Prostate gland (tissue), 2 donors: Measurements from ENCODE around the gene SBF1. TPM values are rescaled to one million over a fixed set of nuclear protein-coding genes. Genes with fewer than 3 reads are reported as not detected.

Source experiments
- DNase-seq: peaks from one replicate; pipeline ENCODE4 v3.0.0-alpha.2; 2019; ENCODE audit warnings: low spot score
- H3K27ac ChIP-seq, 2 donors: fragments of 200-600 bp; sonication (generic); 2 replicates each; pipeline ENCODE4 v1.5.1; 2017 to 2019
- H3K27me3 ChIP-seq: fragments of 200-600 bp; sonication (generic); replicated peaks from 2 replicates; pipeline ENCODE4 v1.5.1; 2019; ENCODE audit not compliant: insufficient read depth
- H3K36me3 ChIP-seq, 2 donors: fragments of 200-600 bp; sonication (generic); 1 replicate in 1 of 2; 2 replicates in 1 of 2; pipeline versions ENCODE4 v1.5.1 to v1.8.1; 2017 to 2019
- H3K4me1 ChIP-seq: fragments of 200-600 bp; sonication (generic); replicated peaks from 2 replicates; pipeline ENCODE4 v1.5.1; 2019
- H3K4me3 ChIP-seq, 2 donors: fragments of 200-600 bp; sonication (generic); 2 replicates each; pipeline ENCODE4 v1.5.1; 2017 to 2019
- H3K9me3 ChIP-seq: fragments of 200-600 bp; sonication (generic); 2 replicates; pipeline ENCODE4 v1.5.1; 2017
- POLR2A ChIP-seq: fragments of 450-650 bp; IDR thresholded peaks from one replicate; pipeline ENCODE4 v1.6.1; 2016; ENCODE audit warnings: antibody characterized with exemption, mild to moderate bottlenecking
- POLR2AphosphoS5 ChIP-seq: sonication (generic); formaldehyde crosslinking; IDR thresholded peaks from one replicate; pipeline ENCODE4 v1.6.1; 2017; ENCODE audit warnings: antibody characterized with exemption
- WGBS: methylation state at CpG from one replicate; pipeline ENCODE4 v1.1.5; 2018; 5-methylcytosine and 5-hydroxymethylcytosine counted together
- intact Hi-C: fragments of 100-400 bp; cut with DNase I; formaldehyde crosslinking; loops from one replicate; pipeline ENCODE4 v1.14.2; 2022
- total RNA-seq, 2 donors: library from RNA; depleted of rRNA; stranded (reverse); fragments of >200 nt; gene quantifications; one replicate each; pipeline ENCODE4 v1.1.0, GENCODE V29; 2016
- TF ChIP-seq, protein P1 (sequence below), 4 experiments: fragments of 200-600 bp in 2 of 4; fragments of 450-650 bp in 2 of 4; sonication (generic) in 2 of 4; IDR thresholded peaks; 1 replicate in 3 of 4; 2 replicates in 1 of 4; pipeline ENCODE4 v1.5.1; 2016 to 2019; ENCODE audit warnings: antibody characterized with exemption in 4 of 4, mild to moderate bottlenecking in 2 of 4, moderate library complexity in 2 of 4

Gene SBF1
- total RNA-seq, 2 donors from 2014 or later, result 44.9 to 144 TPM

GRCh38 chr22:50518606-50519005 is 43.8 kb upstream of the SBF1 start:
- Histone ChIP-seq H3K4me3 (no peak overlapping the region), H3K4me1 (no peaks in the 10 kb centered on the region), H3K27me3 (no peaks in the 10 kb centered on the region), H3K9me3 (no peaks in the 10 kb centered on the region), H3K36me3 (peaks cover 0 to 8% of the 10 kb centered on the region in 2 donors), H3K27ac (no peak overlapping the region)
- intact Hi-C loops, result no loop called here
- WGBS, result 88% methylated on average over 7 of the region's 7 CpGs
- DNase-seq, result no peak
- TF ChIP-seq POLR2AphosphoS5 (no peak), POLR2A (no peak)
- TF ChIP-seq, protein P1, sequence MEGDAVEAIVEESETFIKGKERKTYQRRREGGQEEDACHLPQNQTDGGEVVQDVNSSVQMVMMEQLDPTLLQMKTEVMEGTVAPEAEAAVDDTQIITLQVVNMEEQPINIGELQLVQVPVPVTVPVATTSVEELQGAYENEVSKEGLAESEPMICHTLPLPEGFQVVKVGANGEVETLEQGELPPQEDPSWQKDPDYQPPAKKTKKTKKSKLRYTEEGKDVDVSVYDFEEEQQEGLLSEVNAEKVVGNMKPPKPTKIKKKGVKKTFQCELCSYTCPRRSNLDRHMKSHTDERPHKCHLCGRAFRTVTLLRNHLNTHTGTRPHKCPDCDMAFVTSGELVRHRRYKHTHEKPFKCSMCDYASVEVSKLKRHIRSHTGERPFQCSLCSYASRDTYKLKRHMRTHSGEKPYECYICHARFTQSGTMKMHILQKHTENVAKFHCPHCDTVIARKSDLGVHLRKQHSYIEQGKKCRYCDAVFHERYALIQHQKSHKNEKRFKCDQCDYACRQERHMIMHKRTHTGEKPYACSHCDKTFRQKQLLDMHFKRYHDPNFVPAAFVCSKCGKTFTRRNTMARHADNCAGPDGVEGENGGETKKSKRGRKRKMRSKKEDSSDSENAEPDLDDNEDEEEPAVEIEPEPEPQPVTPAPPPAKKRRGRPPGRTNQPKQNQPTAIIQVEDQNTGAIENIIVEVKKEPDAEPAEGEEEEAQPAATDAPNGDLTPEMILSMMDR (IDR thresholded peaks at IDR 0.05), result no peak

GRCh38 chr22:50517495-50518260 is 42.8 kb upstream of the SBF1 start:
- WGBS, result 84% methylated on average over 17 of the region's 20 CpGs
- TF ChIP-seq, protein P1 (IDR thresholded peaks at IDR 0.05), result no peak
- TF ChIP-seq POLR2A, result no peak
- H3K36me3 ChIP-seq, result peaks cover 0 to 3% of the 10 kb centered on the region in 2 donors
- DNase-seq, result no peak
- no peaks in the 10 kb centered on the region for H3K4me1 ChIP-seq
- H3K27ac ChIP-seq, result no peak overlapping the region
- no peaks in the 10 kb centered on the region for H3K27me3 ChIP-seq
- H3K9me3 ChIP-seq, result no peaks in the 10 kb centered on the region
- H3K4me3 ChIP-seq, result no peak overlapping the region
- intact Hi-C loops, result no loop called here

DNA sequence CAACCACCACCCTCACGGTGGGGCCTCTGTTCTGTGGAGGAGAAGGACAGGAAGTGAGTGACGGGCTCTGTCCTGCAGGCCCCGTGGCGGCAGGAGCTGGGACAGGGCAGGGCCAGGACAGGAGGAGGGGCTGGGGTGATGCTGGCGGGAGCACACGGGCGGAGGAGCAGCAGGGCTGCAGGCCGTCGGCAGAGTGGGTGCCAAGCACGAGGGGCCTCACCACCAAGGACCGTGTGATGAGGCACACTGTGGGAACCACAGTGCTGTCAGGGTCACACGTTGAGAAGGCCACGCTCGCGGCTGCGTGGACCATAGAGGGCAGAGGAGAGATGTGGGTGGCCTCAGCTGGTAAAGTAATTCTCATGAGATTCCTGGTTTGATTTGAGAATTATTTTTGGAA is 42.1 kb upstream of the SBF1 start:
- TF ChIP-seq POLR2AphosphoS5 (no peak), POLR2A (no peak)
- TF ChIP-seq, protein P1 (IDR thresholded peaks at IDR 0.05), result no peak
- no peak for DNase-seq
- Histone ChIP-seq H3K36me3 (peaks cover 0 to 3% of the 10 kb centered on the region in 2 donors), H3K27ac (no peak overlapping the region), H3K4me3 (no peak overlapping the region), H3K9me3 (no peaks in the 10 kb centered on the region), H3K27me3 (no peaks in the 10 kb centered on the region), H3K4me1 (no peaks in the 10 kb centered on the region)
- intact Hi-C loops, result no loop called here
- WGBS, result 76% methylated on average over 16 of the region's 16 CpGs

- WGBS, result 69% methylated on average over 8 of the region's 8 CpGs
- H3K9me3 ChIP-seq, result no peaks in the 10 kb centered on the region
- H3K27ac ChIP-seq, result no peak overlapping the region
- no peak for DNase-seq
- no peaks in the 10 kb centered on the region for H3K27me3 ChIP-seq
- no peak for TF ChIP-seq POLR2A
- TF ChIP-seq POLR2AphosphoS5, result no peak
- TF ChIP-seq, protein P1 (IDR thresholded peaks at IDR 0.05), result no peak
- intact Hi-C loops, result no loop called here
- H3K4me3 ChIP-seq, result no peak overlapping the region
- H3K36me3 ChIP-seq, result peaks cover 0 to 3% of the 10 kb centered on the region in 2 donors
- H3K4me1 ChIP-seq, result no peaks in the 10 kb centered on the region
These were observed 41.2 kb upstream of the SBF1 start for GRCh38 chr22:50516068-50516467.

GRCh38 chr22:50513175-50513574 is 38.3 kb upstream of the SBF1 start:
- Histone ChIP-seq H3K4me1 (peaks cover 5% of the 10 kb centered on the region), H3K9me3 (no peaks in the 10 kb centered on the region), H3K4me3 (no peak overlapping the region), H3K27ac (no peak overlapping the region), H3K36me3 (no peaks in the 10 kb centered on the region), H3K27me3 (no peaks in the 10 kb centered on the region)
- 93% methylated on average over 15 of the region's 15 CpGs for WGBS
- no peak for TF ChIP-seq POLR2A
- no peak for TF ChIP-seq POLR2AphosphoS5
- TF ChIP-seq, protein P1 (IDR thresholded peaks at IDR 0.05), result no peak
- no peak for DNase-seq
- intact Hi-C loops, result no loop called here
